Liver (tissue), 3 donors: ENCODE data around the gene USH2A.

Source experiments
- ATF3 ChIP-seq: IDR thresholded peaks from 2 replicates; pipeline ENCODE4 v1.6.1; 2016; ENCODE audit warnings: antibody characterized with exemption
- HNF4A ChIP-seq, 2 donors: conservative IDR thresholded peaks; 2 replicates each; pipeline ENCODE4 v1.6.1; 2016; ENCODE audit warnings: antibody characterized with exemption in 2 of 2, mild to moderate bottlenecking in 2 of 2
- SP1 ChIP-seq: IDR thresholded peaks from 2 replicates; pipeline ENCODE4 v1.6.1; 2018; ENCODE audit warnings: antibody characterized with exemption, mild to moderate bottlenecking
- TAF1 ChIP-seq: conservative IDR thresholded peaks from 2 replicates; pipeline ENCODE4 v1.6.1; 2016; ENCODE audit warnings: antibody characterized with exemption, mild to moderate bottlenecking
- TF ChIP-seq, protein P1 (sequence below): fragments of 150-350 bp; IDR thresholded peaks from 2 replicates; pipeline ENCODE4 v1.5.1; 2017; ENCODE audit warnings: improper control_type of control experiment, low read depth, low read length; ENCODE audit not compliant: missing input control
- donor health status: healthy.
- donor health status: healthy.

GRCh38 chr1:216346526-216346925 is 76.7 kb downstream of the USH2A start:
- TF ChIP-seq ATF3 (no peak), HNF4A (conservative IDR thresholded peaks at IDR 0.05) (no peak), SP1 (no peak), TAF1 (no peak)
- TF ChIP-seq, protein P1, sequence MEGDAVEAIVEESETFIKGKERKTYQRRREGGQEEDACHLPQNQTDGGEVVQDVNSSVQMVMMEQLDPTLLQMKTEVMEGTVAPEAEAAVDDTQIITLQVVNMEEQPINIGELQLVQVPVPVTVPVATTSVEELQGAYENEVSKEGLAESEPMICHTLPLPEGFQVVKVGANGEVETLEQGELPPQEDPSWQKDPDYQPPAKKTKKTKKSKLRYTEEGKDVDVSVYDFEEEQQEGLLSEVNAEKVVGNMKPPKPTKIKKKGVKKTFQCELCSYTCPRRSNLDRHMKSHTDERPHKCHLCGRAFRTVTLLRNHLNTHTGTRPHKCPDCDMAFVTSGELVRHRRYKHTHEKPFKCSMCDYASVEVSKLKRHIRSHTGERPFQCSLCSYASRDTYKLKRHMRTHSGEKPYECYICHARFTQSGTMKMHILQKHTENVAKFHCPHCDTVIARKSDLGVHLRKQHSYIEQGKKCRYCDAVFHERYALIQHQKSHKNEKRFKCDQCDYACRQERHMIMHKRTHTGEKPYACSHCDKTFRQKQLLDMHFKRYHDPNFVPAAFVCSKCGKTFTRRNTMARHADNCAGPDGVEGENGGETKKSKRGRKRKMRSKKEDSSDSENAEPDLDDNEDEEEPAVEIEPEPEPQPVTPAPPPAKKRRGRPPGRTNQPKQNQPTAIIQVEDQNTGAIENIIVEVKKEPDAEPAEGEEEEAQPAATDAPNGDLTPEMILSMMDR: no peak
